GM18499 (cell line): Measurements from ENCODE around the gene NXPE2.

Source experiments
- ATAC-seq: cut with Tn5 transposase; IDR thresholded peaks from one replicate; pipeline ENCODE4 v1.9.1; 2021; ENCODE audit warnings: moderate number of reproducible peaks; ENCODE audit not compliant: insufficient read depth, unreplicated experiment

Gene NXPE2

GRCh38 chr11:114736806-114737205 lies 58.5 kb downstream of the NXPE2 start:
- no peak for ATAC-seq

GRCh38 chr11:114738954-114739353 lies 60.6 kb downstream of the NXPE2 start:
- ATAC-seq, result no peak

GRCh38 chr11:114745150-114745671 lies 66.9 kb downstream of the NXPE2 start:
- no peak for ATAC-seq

GRCh38 chr11:114746013-114746412 lies 67.7 kb downstream of the NXPE2 start:
- ATAC-seq, result no peak
